ENCODE measurements around the gene TNFRSF25.

The TNFRSF25 gene

GRCh38 chr1:6466023-6466422 is at the start of gene TNFRSF25:
Gene TNFRSF25, minus strand, starts transcription at chr1:6466173. Its CDS starts 66 bp downstream, at chr1:6466107.
- peak in 1 of 2 donors; percentile 59 for DNase-seq (ENCODE audit: low read depth in 2 of 2)

GRCh38 chr1:6515771-6516170 is 49.8 kb upstream of the TNFRSF25 start:
- no peak for DNase-seq (ENCODE audit: low read depth in 2 of 2)

GRCh38 chr1:6513320-6513801 is 47.4 kb upstream of the TNFRSF25 start:
- DNase-seq (ENCODE audit: low read depth in 2 of 2), result no peak

GRCh38 chr1:6512908-6513280 is 46.9 kb upstream of the TNFRSF25 start:
- no peak for DNase-seq (ENCODE audit: low read depth in 2 of 2)

GRCh38 chr1:6512245-6512907 is 46.4 kb upstream of the TNFRSF25 start:
- DNase-seq (ENCODE audit: low read depth in 2 of 2), result no peak

GRCh38 chr1:6511561-6512244 is 45.7 kb upstream of the TNFRSF25 start:
- no peak for DNase-seq (ENCODE audit: low read depth in 2 of 2)

- no peak for DNase-seq (ENCODE audit: low read depth in 2 of 2)
Measured at GRCh38 chr1:6511056-6511455, 45.1 kb upstream of the TNFRSF25 start.

GRCh38 chr1:6510493-6510892 is 44.5 kb upstream of the TNFRSF25 start:
- DNase-seq (ENCODE audit: low read depth in 2 of 2), result no peak

GRCh38 chr1:6509919-6510291 is 43.9 kb upstream of the TNFRSF25 start:
- no peak for DNase-seq (ENCODE audit: low read depth in 2 of 2)

- no peak for DNase-seq (ENCODE audit: low read depth in 2 of 2)
Measured at GRCh38 chr1:6509220-6509918, 43.4 kb upstream of the TNFRSF25 start.

GRCh38 chr1:6508816-6509189 is 42.8 kb upstream of the TNFRSF25 start:
- no peak for DNase-seq (ENCODE audit: low read depth in 2 of 2)

- no peak for DNase-seq (ENCODE audit: low read depth in 2 of 2)
Measured at GRCh38 chr1:6508154-6508815, 42.3 kb upstream of the TNFRSF25 start.

- DNase-seq (ENCODE audit: low read depth in 2 of 2), result no peak
Measured at GRCh38 chr1:6507461-6507911, 41.5 kb upstream of the TNFRSF25 start.

GRCh38 chr1:6507037-6507428 is 41.1 kb upstream of the TNFRSF25 start:
- no peak for DNase-seq (ENCODE audit: low read depth in 2 of 2)

- DNase-seq (ENCODE audit: low read depth in 2 of 2), result no peak
Measured at GRCh38 chr1:6506210-6507036, 40.5 kb upstream of the TNFRSF25 start.

GRCh38 chr1:6505367-6506209 is 39.6 kb upstream of the TNFRSF25 start:
- no peak for DNase-seq (ENCODE audit: low read depth in 2 of 2)

GRCh38 chr1:6504887-6505286 is 38.9 kb upstream of the TNFRSF25 start:
- DNase-seq (ENCODE audit: low read depth in 2 of 2), result no peak

GRCh38 chr1:6503884-6504602 is 38.1 kb upstream of the TNFRSF25 start:
- no peak for DNase-seq (ENCODE audit: low read depth in 2 of 2)

- DNase-seq (ENCODE audit: low read depth in 2 of 2), result no peak
Measured at GRCh38 chr1:6502000-6502891, 36.3 kb upstream of the TNFRSF25 start.
